Ovary (tissue), 10 donors: ENCODE results near the gene SMIM7. TPM values are rescaled to one million over a fixed set of nuclear protein-coding genes. Genes with fewer than 3 reads are reported as not detected.

ENCODE experiments used
- DNase-seq, 5 donors: peaks; one replicate each; pipeline ENCODE4 v3.0.0-alpha.2; 2019 to 2020
- H3K27ac ChIP-seq, 2 donors: fragments of 200-600 bp; one replicate each; pipeline versions ENCODE4 v1.5.1 to v1.8.0; 2019 to 2022
- H3K27me3 ChIP-seq: fragments of 200-600 bp; one replicate; pipeline ENCODE4 v1.8.0; 2022
- H3K36me3 ChIP-seq: fragments of 200-600 bp; sonication (generic); one replicate; pipeline ENCODE4 v1.5.1; 2019
- H3K4me1 ChIP-seq: one replicate; pipeline ENCODE4 v1.8.1; 2013; ENCODE audit warnings: mild to moderate bottlenecking, moderate library complexity; ENCODE audit not compliant: insufficient read depth
- H3K4me3 ChIP-seq: fragments of 200-600 bp; sonication (generic); one replicate; pipeline ENCODE4 v1.5.1; 2017
- H3K9me3 ChIP-seq, 2 donors: fragments of 200-600 bp in 1 of 2; sonication (generic) in 1 of 2; one replicate each; pipeline versions ENCODE4 v1.5.1 to v1.8.1; 2013 to 2019; ENCODE audit warnings: mild to moderate bottlenecking in 1 of 2, moderate library complexity in 1 of 2
- EP300 ChIP-seq: sonication (generic); formaldehyde crosslinking; IDR thresholded peaks from one replicate; pipeline ENCODE4 v1.6.1; 2017; ENCODE audit warnings: antibody characterized with exemption
- POLR2A ChIP-seq: fragments of 450-650 bp; IDR thresholded peaks from one replicate; pipeline ENCODE4 v1.6.1; 2017; ENCODE audit warnings: antibody characterized with exemption, mild to moderate bottlenecking, moderate library complexity
- WGBS, 3 donors: extraction: QIAGEN DNeasy Blood & Tissue Kit in 1 of 3; methylation state at CpG; one replicate each; pipeline versions ENCODE4 v1.1.5 to v1.1.7; 2013 to 2017; 5-methylcytosine and 5-hydroxymethylcytosine counted together
- intact Hi-C, 4 donors: fragments of 100-400 bp; cut with DNase I; formaldehyde crosslinking; loops; one replicate each; pipeline versions ENCODE4 v1.11.0 to v1.15.1; 2022 to 2023
- long read RNA-seq, 3 donors: library from polyadenylated mRNA in 2 of 3; unstranded in 2 of 3; transcript quantifications; one replicate each; pipeline ENCODE4 v2.0.0 and lab custom pipeline, GENCODE V29; 2021 to 2026
- polyA plus RNA-seq, 2 donors: library from polyadenylated mRNA; stranded (reverse); fragments of 200-250 nt in 1 of 2; fragments of 350-450 nt in 1 of 2; fragmentation: Illumina TruSeq in 1 of 2; extraction: RNeasy Lipid Tissue Mini Kit (QIAGEN cat#74804) in 1 of 2; gene quantifications; one replicate each; pipeline ENCODE4 v1.2.3, GENCODE V29; 2013 to 2014
- total RNA-seq, 7 donors: library from RNA; depleted of rRNA in 2 of 7; stranded (reverse); fragments of >200 nt in 2 of 7; fragmentation: NEBNext Ultra II Directional in 3 of 7; extraction: Animal tissue kit (Norgen Biotek cat#: 25700) in 3 of 7; gene quantifications; one replicate each; pipeline versions ENCODE4 v1.1.0 to v1.2.4, GENCODE V29; 2016 to 2023
- TF ChIP-seq, protein P1 (sequence below), 3 donors: fragments of 450-650 bp in 2 of 3; fragments of 200-600 bp in 1 of 3; IDR thresholded peaks; one replicate each; pipeline versions ENCODE4 v1.5.1 to v1.8.0; 2016 to 2022; ENCODE audit warnings: antibody characterized with exemption in 3 of 3, mild to moderate bottlenecking in 1 of 3
- donor health status: DM: no; HTN: no; CAD: no; lungs with moderate emphysema.
- donor health status: DM: no; HTN: no; CAD: no.
- donor health status: Bipolar disorder and iron deficiency.
- donor health status: DM: yes; HTN: yes; CAD: no.
- donor health status: DM: no; HTN: no; CAD: no.
- donor health status: DM: yes; HTN: yes; CAD: no.

Gene SMIM7
- total RNA-seq (100 to 1,000 TPM in 1 of 7 donors, 10 to 100 TPM in 6; 59.1 to 109 (median 71.8) TPM), polyA plus RNA-seq (100 to 1,000 TPM in 1 of 2 donors, 10 to 100 TPM in 1; 87.5 to 123 TPM)
- long read RNA-seq, donor 1, transcript SMIM7-207 (6 exons, 1,126 nt), result minor isoform, 9 of 243 reads
- long read RNA-seq, donor 1, transcript SMIM7-215 (6 exons, 975 nt), result minor isoform, 21 of 243 reads
- long read RNA-seq, donor 1, transcript SMIM7-208 (5 exons, 2,776 nt), result major isoform, 141 of 243 reads
- long read RNA-seq, donor 1, transcript SMIM7-214 (4 exons, 1,075 nt), result minor isoform, 24 of 243 reads
- long read RNA-seq, donor 1, partial matches to known transcripts, result 9 of 243 reads
- long read RNA-seq, donor 1, other reads (novel, unspliced or antisense), result 26 of 243 reads
- long read RNA-seq, donor 2, transcript SMIM7-215 (6 exons, 975 nt), result minor isoform, 6 of 81 reads
- long read RNA-seq, donor 2, transcript SMIM7-210 (6 exons, 1,065 nt), result minor isoform, 6 of 81 reads
- long read RNA-seq, donor 2, transcript SMIM7-208 (5 exons, 2,776 nt), result major isoform, 33 of 81 reads
- long read RNA-seq, donor 2, partial matches to known transcripts, result 17 of 81 reads
- long read RNA-seq, donor 2, other reads (novel, unspliced or antisense), result 0 of 81 reads
- long read RNA-seq, donor 3, transcript SMIM7-215 (6 exons, 975 nt), result minor isoform, 6 of 77 reads
- long read RNA-seq, donor 3, transcript SMIM7-214 (4 exons, 1,075 nt), result minor isoform, 5 of 77 reads
- long read RNA-seq, donor 3, transcript SMIM7-208 (5 exons, 2,776 nt), result major isoform, 45 of 77 reads
- long read RNA-seq, donor 3, partial matches to known transcripts, result 2 of 77 reads
- long read RNA-seq, donor 3, other reads (novel, unspliced or antisense), result 9 of 77 reads

DNA sequence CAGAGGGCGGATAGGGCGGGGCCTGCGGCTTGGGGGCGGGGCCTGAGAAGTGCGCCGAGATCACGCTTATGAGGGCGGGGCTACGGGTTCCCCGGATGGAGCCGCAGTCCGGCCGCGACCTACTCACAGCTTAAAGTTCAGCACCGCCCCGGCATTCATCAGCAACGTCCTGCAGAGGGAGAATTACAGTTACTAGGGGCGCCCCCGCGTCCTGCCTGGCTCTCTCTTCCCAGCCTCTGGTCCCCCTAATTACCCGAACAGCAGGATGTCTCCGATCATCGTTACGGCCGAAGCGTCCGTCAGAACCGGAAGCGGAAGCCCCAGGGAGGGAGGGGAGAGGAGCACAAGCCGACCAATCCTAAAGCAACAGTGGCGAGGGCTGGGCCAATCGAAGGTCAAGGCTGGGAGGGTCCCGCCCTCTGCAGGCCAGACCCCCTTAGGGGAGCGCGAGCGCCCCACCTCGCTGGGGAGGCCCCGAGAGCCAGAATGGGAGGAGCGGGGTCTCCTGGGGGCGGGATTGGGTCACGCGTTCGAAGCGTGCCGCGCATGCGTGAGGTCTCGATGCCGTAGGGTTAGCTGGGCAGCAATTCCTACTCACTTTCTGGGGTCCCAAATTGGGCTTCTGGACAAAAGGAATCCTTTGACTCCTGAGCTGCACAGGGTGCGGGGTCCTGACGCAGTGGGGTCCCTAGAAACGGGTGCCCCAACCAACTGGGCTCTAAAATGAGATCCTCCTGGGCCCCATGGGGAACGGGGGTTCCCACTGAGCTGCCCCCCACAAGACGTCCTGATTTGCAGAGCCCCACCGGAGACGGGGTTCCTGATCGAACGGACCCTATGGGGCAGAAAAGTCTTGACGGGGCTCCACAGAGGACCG lies at the start of gene SMIM7:
TSS of gene SMIM7 (minus strand) at position 313 of the 877 bp plus-strand sequence. CDS start at position 279, 34 bp downstream.
- Histone ChIP-seq H3K27me3 (no peaks in the 10 kb centered on the region), H3K27ac (peak within 1 kb of the TSS; percentile 76 to 94), H3K4me3 (peak within 1 kb of the TSS; percentile 80), H3K36me3 (no peaks in the 10 kb centered on the region), H3K9me3 (no peaks in the 10 kb centered on the region), H3K4me1 (peaks cover 11% of the 10 kb centered on the region)
- DNase-seq, result peak; percentile 98 to 99 (median 99)
- 0 to 1% (median 0%) methylated on average over 59 to 60 of the region's 60 CpGs for WGBS, 3 donors
- intact Hi-C loops, result no loop called here
- TF ChIP-seq, protein P1, sequence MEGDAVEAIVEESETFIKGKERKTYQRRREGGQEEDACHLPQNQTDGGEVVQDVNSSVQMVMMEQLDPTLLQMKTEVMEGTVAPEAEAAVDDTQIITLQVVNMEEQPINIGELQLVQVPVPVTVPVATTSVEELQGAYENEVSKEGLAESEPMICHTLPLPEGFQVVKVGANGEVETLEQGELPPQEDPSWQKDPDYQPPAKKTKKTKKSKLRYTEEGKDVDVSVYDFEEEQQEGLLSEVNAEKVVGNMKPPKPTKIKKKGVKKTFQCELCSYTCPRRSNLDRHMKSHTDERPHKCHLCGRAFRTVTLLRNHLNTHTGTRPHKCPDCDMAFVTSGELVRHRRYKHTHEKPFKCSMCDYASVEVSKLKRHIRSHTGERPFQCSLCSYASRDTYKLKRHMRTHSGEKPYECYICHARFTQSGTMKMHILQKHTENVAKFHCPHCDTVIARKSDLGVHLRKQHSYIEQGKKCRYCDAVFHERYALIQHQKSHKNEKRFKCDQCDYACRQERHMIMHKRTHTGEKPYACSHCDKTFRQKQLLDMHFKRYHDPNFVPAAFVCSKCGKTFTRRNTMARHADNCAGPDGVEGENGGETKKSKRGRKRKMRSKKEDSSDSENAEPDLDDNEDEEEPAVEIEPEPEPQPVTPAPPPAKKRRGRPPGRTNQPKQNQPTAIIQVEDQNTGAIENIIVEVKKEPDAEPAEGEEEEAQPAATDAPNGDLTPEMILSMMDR (IDR thresholded peaks at IDR 0.05), result no peak
- peak; percentile 88 for TF ChIP-seq POLR2A

DNA sequence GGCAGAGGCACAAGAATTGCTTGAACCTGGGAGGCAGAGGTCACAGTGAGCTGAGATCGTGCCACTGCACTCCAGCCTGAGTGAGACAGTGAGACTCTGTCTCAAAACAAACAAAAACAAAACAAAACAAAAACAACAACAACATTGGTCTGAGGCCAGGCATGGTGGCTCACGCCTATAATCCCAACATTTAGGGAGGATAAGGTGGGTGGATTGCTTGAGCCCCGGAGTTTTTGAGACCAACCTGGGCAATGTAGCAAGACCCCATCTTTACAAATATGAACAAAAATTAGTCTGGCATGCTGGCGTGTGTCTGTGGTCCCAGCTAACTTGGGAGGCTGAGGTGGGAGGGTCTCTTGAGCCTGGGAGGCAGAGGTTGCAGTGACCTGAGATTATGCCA lies 43.7 kb upstream of the SMIM7 start:
- Histone ChIP-seq H3K4me1 (no peaks in the 10 kb centered on the region), H3K4me3 (no peak overlapping the region), H3K27ac (no peak overlapping the region), H3K27me3 (no peaks in the 10 kb centered on the region), H3K9me3 (no peaks in the 10 kb centered on the region), H3K36me3 (no peaks in the 10 kb centered on the region)
- no peak for DNase-seq
- intact Hi-C loops, result no loop called here
- TF ChIP-seq, protein P1 (IDR thresholded peaks at IDR 0.05), result no peak
- no peak for TF ChIP-seq POLR2A
- TF ChIP-seq EP300, result no peak
- 68 to 79% (median 69%) methylated on average over 4 of the region's 4 CpGs for WGBS, 3 donors

DNA sequence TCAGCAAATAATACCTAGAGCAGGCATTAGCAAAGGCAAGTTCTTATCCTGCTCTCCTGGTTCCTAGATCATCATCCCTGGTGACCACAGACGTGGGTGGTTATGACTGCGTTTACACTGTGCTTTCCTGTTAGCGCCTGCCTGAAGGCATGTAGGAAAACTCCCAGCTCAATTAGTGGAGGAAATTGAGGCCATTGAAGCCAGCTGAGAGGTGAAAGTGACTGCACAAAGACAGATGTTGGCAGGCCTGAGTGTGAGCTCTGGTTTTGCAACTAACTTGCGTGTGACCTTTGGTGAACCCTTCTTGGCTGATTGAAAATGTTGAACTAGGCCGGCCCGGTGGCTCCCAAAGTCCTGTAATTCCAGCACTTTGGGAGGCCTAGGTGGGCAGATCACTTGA lies 42.2 kb upstream of the SMIM7 start:
- Histone ChIP-seq H3K27me3 (no peaks in the 10 kb centered on the region), H3K4me1 (no peaks in the 10 kb centered on the region), H3K9me3 (no peaks in the 10 kb centered on the region), H3K36me3 (no peaks in the 10 kb centered on the region), H3K4me3 (no peak overlapping the region), H3K27ac (no peak overlapping the region)
- no peak for DNase-seq
- 50 to 62% (median 57%) methylated on average over 6 of the region's 6 CpGs for WGBS, 3 donors
- intact Hi-C loops, result no loop called here
- TF ChIP-seq, protein P1 (IDR thresholded peaks at IDR 0.05), result no peak
- TF ChIP-seq EP300 (no peak), POLR2A (no peak)

DNA sequence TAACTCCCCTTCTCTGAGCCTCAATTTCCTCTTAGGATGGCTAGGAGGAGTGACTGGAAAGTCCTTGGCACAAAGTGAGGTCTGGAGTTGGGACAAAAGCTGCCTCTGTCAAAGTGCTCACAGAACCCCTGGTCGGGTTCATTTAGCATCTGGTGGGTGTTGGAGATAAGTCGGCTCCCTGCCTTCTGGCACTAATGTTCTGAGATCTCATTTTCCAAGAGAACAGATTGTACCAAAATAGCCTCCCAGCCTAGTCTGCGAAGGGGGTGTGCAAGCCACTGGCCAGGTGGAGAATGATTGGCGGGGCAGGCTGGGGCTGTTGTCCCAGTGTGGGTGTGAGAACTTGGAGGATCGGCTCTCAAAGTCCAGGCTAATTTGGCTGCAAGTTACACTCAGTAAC lies 39.0 kb upstream of the SMIM7 start:
- H3K36me3 ChIP-seq, result no peaks in the 10 kb centered on the region
- H3K27ac ChIP-seq, result no peak overlapping the region
- TF ChIP-seq, protein P1 (IDR thresholded peaks at IDR 0.05), result no peak
- TF ChIP-seq EP300 (no peak), POLR2A (no peak)
- DNase-seq, result peak in 1 of 5 donors; percentile 50
- intact Hi-C loops, result no loop called here
- WGBS, 3 donors, result 16 to 19% (median 16%) methylated on average over 5 of the region's 5 CpGs
- H3K4me3 ChIP-seq, result no peak overlapping the region
- H3K27me3 ChIP-seq, result no peaks in the 10 kb centered on the region
- H3K9me3 ChIP-seq, result no peaks in the 10 kb centered on the region
- H3K4me1 ChIP-seq, result no peaks in the 10 kb centered on the region
